ENCODE data around the gene SNRPB.
A peak's percentile ranks its signal among the peaks of the same experiment; 100 is the strongest.

SNRPB gene

GRCh38 chr20:2459981-2460751, 10.4 kb downstream of the SNRPB start:
- no peak for DNase-seq (ENCODE audit: low spot score)
- no peak for TF ChIP-seq CTCF (IDR thresholded peaks at IDR 0.05; ENCODE audit: extremely low read depth, missing control alignments)

GRCh38 chr20:2458919-2459499, 11.6 kb downstream of the SNRPB start:
- no peak for DNase-seq (ENCODE audit: low spot score)
- no peak for TF ChIP-seq CTCF (IDR thresholded peaks at IDR 0.05; ENCODE audit: extremely low read depth, missing control alignments)

GRCh38 chr20:2455771-2456497, 14.7 kb downstream of the SNRPB start:
- no peak for DNase-seq (ENCODE audit: low spot score)
- TF ChIP-seq CTCF (IDR thresholded peaks at IDR 0.05; ENCODE audit: extremely low read depth, missing control alignments): no peak

- no peak for TF ChIP-seq CTCF (IDR thresholded peaks at IDR 0.05; ENCODE audit: extremely low read depth, missing control alignments)
- DNase-seq (ENCODE audit: low spot score): no peak
Measured at GRCh38 chr20:2453792-2454191, 16.8 kb downstream of the SNRPB start.

- peak; percentile 94 for TF ChIP-seq CTCF (IDR thresholded peaks at IDR 0.05; ENCODE audit: extremely low read depth, missing control alignments)
- DNase-seq (ENCODE audit: low spot score): peak; percentile 65
Measured at GRCh38 chr20:2451939-2452732, 18.5 kb downstream of the SNRPB start.

GRCh38 chr20:2451422-2451821, 19.2 kb downstream of the SNRPB start:
- no peak for TF ChIP-seq CTCF (IDR thresholded peaks at IDR 0.05; ENCODE audit: extremely low read depth, missing control alignments)
- no peak for DNase-seq (ENCODE audit: low spot score)

Data from GM20000 (cell line).